Endothelial cell of umbilical vein (primary cell): Measurements from ENCODE around the gene IFITM5. TPM values are rescaled to one million over a fixed set of nuclear protein-coding genes. Genes with fewer than 3 reads are reported as not detected.

Experiments used
- BruUV-seq: library from RNA; stranded (reverse); fragments of 400-500 nt; replicated peaks from 2 replicates; lab custom pipeline; 2021; lab: Mats Ljungman, UMichigan
- CTCF ChIA-PET: fragments of 300-600, 350-600 bp; sonication (Branson Sonifier 250); formaldehyde crosslinking; loops from one replicate; lab custom pipeline; 2021; ENCODE audit warnings: antibody characterized with exemption, inconsistent platforms; lab: Charles Lee
- POLR2A ChIA-PET: fragments of 300-600, 350-600 bp; sonication (Branson Sonifier 250); formaldehyde crosslinking; loops from one replicate; lab custom pipeline; 2021; ENCODE audit warnings: antibody characterized with exemption, inconsistent platforms; lab: Charles Lee
- DNase-seq: peaks from one replicate; pipeline ENCODE4 v3.0.0-alpha.2; 2011; ENCODE audit warnings: low read depth, low spot score
- FAIRE-seq: peaks from 2 replicates; lab custom pipeline; 2011; peaks lifted over from hg19 to GRCh38; lab: Jason Lieb, UNC
- H2AFZ ChIP-seq: 2 replicates; pipeline ENCODE4 v1.6.0; 2012; ENCODE audit warnings: low read depth, low read length, control low read depth, inconsistent platforms
- H3K27ac ChIP-seq: 2 replicates; pipeline ENCODE4 v1.5.1; 2011; ENCODE audit warnings: low read depth, mild to moderate bottlenecking, control low read depth, low read length, moderate library complexity; ENCODE audit not compliant: insufficient read depth
- H3K27me3 ChIP-seq, 2 experiments: 2 replicates each; pipeline versions ENCODE4 v1.6.0 to v1.6.1; 2011; ENCODE audit warnings: low read length in 2 of 2, mixed read lengths in 1 of 2; ENCODE audit not compliant: control insufficient read depth in 2 of 2, insufficient read depth in 2 of 2
- H3K36me3 ChIP-seq, 2 experiments: 2 replicates in 1 of 2; 3 replicates in 1 of 2; pipeline ENCODE4 v1.5.1; 2011; ENCODE audit warnings: low read length in 2 of 2, mild to moderate bottlenecking in 1 of 2, moderate library complexity in 1 of 2; ENCODE audit not compliant: control insufficient read depth in 2 of 2, insufficient read depth in 2 of 2; ENCODE audit errors: extremely low read depth in 1 of 2
- H3K4me1 ChIP-seq: 3 replicates; pipeline ENCODE4 v1.5.1; 2011; ENCODE audit warnings: mild to moderate bottlenecking, low read length; ENCODE audit not compliant: control insufficient read depth, insufficient read depth; ENCODE audit errors: extremely low read depth
- H3K4me2 ChIP-seq: 2 replicates; pipeline ENCODE4 v1.6.1; 2011; ENCODE audit warnings: low read length, control low read depth, mixed read lengths; ENCODE audit not compliant: insufficient read depth
- H3K4me3 ChIP-seq, 3 experiments: fragments of 200-600 bp in 1 of 3; sonication (generic), shearing (Covaris generic) in 1 of 3; replicated peaks in 1 of 3; 2 replicates each; pipeline ENCODE4 v1.5.1; 2011 to 2016; ENCODE audit warnings: control low read depth in 3 of 3, low read length in 3 of 3, mild to moderate bottlenecking in 2 of 3, inconsistent platforms in 1 of 3, low read depth in 1 of 3, moderate library complexity in 1 of 3; ENCODE audit not compliant: insufficient read depth in 1 of 3
- H3K79me2 ChIP-seq: 2 replicates; pipeline ENCODE4 v1.6.0; 2012; ENCODE audit warnings: low read length, inconsistent platforms; ENCODE audit not compliant: control insufficient read depth, insufficient read depth
- H3K9ac ChIP-seq: replicated peaks from 2 replicates; pipeline ENCODE3; 2011; ENCODE audit warnings: low read length, control low read depth; ENCODE audit not compliant: insufficient read depth; ENCODE audit errors: extremely low read depth
- H3K9me1 ChIP-seq: replicated peaks from 3 replicates; pipeline ENCODE4 v1.6.0; 2011; ENCODE audit warnings: mild to moderate bottlenecking, low read length; ENCODE audit not compliant: control insufficient read depth, insufficient read depth; ENCODE audit errors: extremely low read depth
- H3K9me3 ChIP-seq: replicated peaks from 2 replicates; pipeline ENCODE4 v1.5.1; 2012; ENCODE audit warnings: low read length, inconsistent platforms; ENCODE audit not compliant: control insufficient read depth, insufficient read depth
- H4K20me1 ChIP-seq: replicated peaks from 2 replicates; pipeline ENCODE3; 2011; ENCODE audit warnings: mild to moderate bottlenecking, low read length; ENCODE audit not compliant: control insufficient read depth, insufficient read depth; ENCODE audit errors: extremely low read depth
- CTCF ChIP-seq, 2 donors: IDR thresholded peaks; 1 replicate in 1 of 2; 2 replicates in 1 of 2; pipeline ENCODE4 v1.5.1; 2011; ENCODE audit warnings: low read length in 2 of 2, mild to moderate bottlenecking in 2 of 2, moderate library complexity in 2 of 2, control low read depth in 1 of 2, inconsistent platforms in 1 of 2, low read depth in 1 of 2; ENCODE audit not compliant: insufficient read depth in 1 of 2; ENCODE audit errors: extremely low read depth in 1 of 2
- EZH2 ChIP-seq: IDR thresholded peaks from 2 replicates; pipeline ENCODE4 v1.6.1; 2012; ENCODE audit warnings: borderline replicate concordance, low read depth, mild to moderate bottlenecking, moderate library complexity, low read length, inconsistent platforms; ENCODE audit not compliant: severe bottlenecking
- FOS ChIP-seq: IDR thresholded peaks from 2 replicates; pipeline ENCODE4 v1.6.1; 2011; ENCODE audit warnings: mild to moderate bottlenecking, low read length, moderate library complexity, borderline replicate concordance; ENCODE audit not compliant: insufficient read depth
- GATA2 ChIP-seq: IDR thresholded peaks from 2 replicates; pipeline ENCODE4 v1.7.0; 2011; ENCODE audit warnings: low read depth, mild to moderate bottlenecking, moderate library complexity, mixed read lengths, low read length; ENCODE audit not compliant: insufficient read length, insufficient read depth
- JUN ChIP-seq: IDR thresholded peaks from 2 replicates; pipeline ENCODE4 v1.6.1; 2011; ENCODE audit warnings: borderline replicate concordance, low read depth; ENCODE audit not compliant: insufficient read length, insufficient read depth
- MYC ChIP-seq: IDR thresholded peaks from one replicate; pipeline ENCODE4 v1.6.1; 2011; ENCODE audit warnings: mild to moderate bottlenecking, low read depth, low read length
- POLR2A ChIP-seq: IDR thresholded peaks from 2 replicates; pipeline ENCODE4 v1.6.1; 2012; ENCODE audit warnings: low read depth, mild to moderate bottlenecking, control low read depth, low read length
- POLR2AphosphoS5 ChIP-seq: IDR thresholded peaks from 2 replicates; pipeline ENCODE4 v1.6.1; 2012; ENCODE audit warnings: low read depth, mild to moderate bottlenecking, control low read depth, low read length, moderate library complexity; ENCODE audit not compliant: insufficient read depth
- dilution Hi-C: fragments of 300-500 bp; cut with MboI; formaldehyde crosslinking; loops from one replicate; pipeline ENCODE4 v1.15.0; 2019; ENCODE audit warnings: low sequenced_read_pairs; ENCODE audit not compliant: extremely low pct_ligation_motif_present
- intact Hi-C: fragments of 100-400 bp; cut with micrococcal nuclease; formaldehyde crosslinking; loops from one replicate; pipeline ENCODE4 v1.10.0; 2022
- polyA plus RNA-seq, 4 experiments: library from polyadenylated mRNA; depleted of rRNA in 3 of 4; stranded (reverse) in 3 of 4; unstranded in 1 of 4; fragments of >200 nt; gene quantifications; 2 replicates each; pipeline versions ENCODE4 v1.2.1 to v1.2.3, GENCODE V29; 2011 to 2012; ENCODE audit warnings: missing spikeins in 1 of 4
- total RNA-seq: library from RNA; stranded (reverse); gene quantifications from 2 replicates; pipeline ENCODE4 v1.2.3, GENCODE V29; 2021
- TF ChIP-seq, protein P1 (sequence below): IDR thresholded peaks from 2 replicates; pipeline ENCODE4 v1.6.1; 2011; ENCODE audit not compliant: insufficient read depth, insufficient read length

The IFITM5 gene
- total and polyA plus RNA-seq, 2 donors (not counting 3 experiments of a cell fraction or from before 2014, with no cell fraction given), result not detected

DNA sequence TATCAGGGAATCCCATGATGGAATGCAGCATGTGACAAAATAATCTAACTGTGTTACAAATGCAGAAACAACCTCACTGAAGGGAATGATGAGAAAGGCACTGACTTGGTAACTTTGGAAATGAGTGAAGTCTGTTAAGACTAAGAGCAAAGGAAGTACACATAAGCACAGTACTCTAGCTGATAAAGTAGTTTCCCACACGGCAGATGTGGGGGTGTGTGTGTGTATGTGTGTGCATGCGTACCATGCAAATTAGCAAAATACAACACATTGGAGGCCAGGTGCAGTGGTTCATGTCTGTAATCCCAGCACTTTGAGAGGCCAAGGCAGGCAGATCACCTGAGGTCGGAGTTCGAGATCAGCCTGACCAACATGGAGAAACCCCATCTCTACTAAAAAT, 37.7 kb downstream of the IFITM5 start:
- H3K36me3 ChIP-seq, result no peaks in the 10 kb centered on the region
- ChIA-PET CTCF (interaction anchor here (1.3 to 2.3 kb wide), 2 partner anchors 11 to 23 kb away, joined by 3 to 19 read pairs; no protein-coding TSS in a partner anchor), POLR2A (no interaction called here)
- no peaks in the 10 kb centered on the region for H3K9me3 ChIP-seq
- no peak overlapping the region for H2AFZ ChIP-seq
- no peaks in the 10 kb centered on the region for H3K27me3 ChIP-seq
- DNase-seq (no peak), FAIRE-seq (no peak)
- H4K20me1 ChIP-seq, result no peaks in the 10 kb centered on the region
- H3K9ac ChIP-seq, result no peak overlapping the region
- H3K4me2 ChIP-seq, result no peak overlapping the region
- dilution Hi-C loops, result no loop called here
- H3K9me1 ChIP-seq, result no peaks in the 10 kb centered on the region
- H3K4me3 ChIP-seq, result no peak overlapping the region
- intact Hi-C loops, result no loop called here
- H3K4me1 ChIP-seq, result no peaks in the 10 kb centered on the region
- H3K79me2 ChIP-seq, result no peaks in the 10 kb centered on the region
- TF ChIP-seq JUN (no peak), POLR2AphosphoS5 (no peak), FOS (no peak), GATA2 (no peak), EZH2 (no peak), CTCF (IDR thresholded peaks at IDR 0.05; ENCODE audit: extremely low read depth in 1 of 2, insufficient read depth in 1 of 2, low read depth in 1 of 2, low read length in 2 of 2) (no peak), MYC (no peak), POLR2A (no peak)
- TF ChIP-seq, protein P1, sequence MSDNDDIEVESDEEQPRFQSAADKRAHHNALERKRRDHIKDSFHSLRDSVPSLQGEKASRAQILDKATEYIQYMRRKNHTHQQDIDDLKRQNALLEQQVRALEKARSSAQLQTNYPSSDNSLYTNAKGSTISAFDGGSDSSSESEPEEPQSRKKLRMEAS, result no peak
- no TSS peak for BruUV-seq
- no peak overlapping the region for H3K27ac ChIP-seq
